ENCODE data around the gene HAO1.
"Not testable (repeated sequence)": the region's sequence is repeated elsewhere in the genome, so short reads cannot be mapped to it uniquely, and the experiment has no call there.

Gene HAO1

GRCh38 chr20:7940341-7940740 is at the start of gene HAO1:
HAO1 (minus strand) TSS chr20:7940458; CDS start chr20:7940422, 36 bp downstream.
- DNase-seq (ENCODE audit: low read depth) = no peak

GRCh38 chr20:7989379-7989778 is 49.1 kb upstream of the HAO1 start:
- DNase-seq (ENCODE audit: low read depth) = no peak

- DNase-seq (ENCODE audit: low read depth) = no peak
These were observed 45.7 kb upstream of the HAO1 start for GRCh38 chr20:7985916-7986315.

DNA sequence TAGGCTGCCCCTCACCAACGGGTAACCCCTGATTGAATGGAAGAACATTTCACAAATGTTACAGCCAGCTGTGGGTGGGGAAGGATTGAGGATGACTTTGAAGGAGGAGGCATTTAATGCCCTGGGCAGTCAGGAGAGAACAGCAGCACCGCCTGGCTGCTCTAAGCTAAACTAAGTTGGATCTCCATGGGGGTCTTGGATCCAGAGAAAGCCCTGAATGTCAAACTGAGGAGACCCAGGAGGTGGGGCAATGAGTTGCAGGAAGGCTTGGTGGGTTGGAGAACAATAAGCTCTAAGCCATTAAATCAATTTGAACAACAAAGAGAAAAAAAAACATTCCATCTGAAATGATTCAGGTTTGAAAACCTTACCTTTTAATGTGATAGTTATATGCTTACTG is 43.9 kb upstream of the HAO1 start:
- no peak for DNase-seq (ENCODE audit: low read depth)

DNA sequence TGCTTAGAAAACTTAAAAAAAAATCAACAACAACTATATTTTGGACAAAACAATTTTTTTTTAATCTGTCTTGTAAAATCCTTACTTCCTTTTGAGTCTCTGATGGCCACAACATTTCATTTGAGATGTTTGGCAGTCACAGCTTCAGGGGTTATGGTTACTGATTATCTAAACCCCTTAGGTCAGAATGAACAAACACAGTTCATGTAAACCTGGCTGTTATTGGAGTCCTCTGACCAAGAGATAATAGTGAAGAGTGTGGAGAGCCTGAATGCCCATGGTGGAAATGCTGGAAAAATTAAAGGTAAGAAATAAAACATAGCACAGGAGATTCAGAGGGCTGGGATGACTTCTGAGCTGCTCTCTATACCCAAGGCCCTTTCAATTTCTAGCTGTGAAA is 41.1 kb upstream of the HAO1 start:
- no peak for DNase-seq (ENCODE audit: low read depth)

- peak; percentile 20 for DNase-seq (ENCODE audit: low read depth)
These were observed 40.2 kb upstream of the HAO1 start for GRCh38 chr20:7980332-7981046.

- no peak for DNase-seq (ENCODE audit: low read depth)
These were observed 37.5 kb upstream of the HAO1 start for GRCh38 chr20:7977709-7978108.

GRCh38 chr20:7975851-7976414 is 35.7 kb upstream of the HAO1 start:
- no peak for DNase-seq (ENCODE audit: low read depth)

GRCh38 chr20:7974785-7975435 is 34.7 kb upstream of the HAO1 start:
- no peak for DNase-seq (ENCODE audit: low read depth)

- DNase-seq (ENCODE audit: low read depth) = no peak
These were observed 31.4 kb upstream of the HAO1 start for GRCh38 chr20:7971536-7972280.

GRCh38 chr20:7967199-7967844 is 27.1 kb upstream of the HAO1 start:
- no peak for DNase-seq (ENCODE audit: low read depth)

DNA sequence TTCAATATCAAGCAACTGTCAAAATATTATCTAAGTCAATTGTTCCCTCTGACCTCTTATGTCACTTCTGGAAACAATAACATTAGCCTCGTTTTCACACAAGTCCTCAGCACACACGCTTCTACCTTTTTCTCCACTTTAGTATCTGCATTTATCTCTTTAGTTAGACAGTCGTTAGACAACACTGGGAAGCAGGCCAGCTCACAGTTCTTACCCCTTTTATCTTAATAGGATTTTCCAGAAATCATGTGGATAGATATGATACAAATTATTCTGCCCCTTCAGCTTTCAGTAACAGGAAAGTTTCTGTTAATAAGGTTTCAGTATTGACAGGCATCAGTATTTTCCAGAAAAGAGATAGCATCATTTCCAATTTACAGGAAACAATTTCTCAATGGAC is 25.9 kb upstream of the HAO1 start:
- DNase-seq (ENCODE audit: low read depth) = no peak

- no peak for DNase-seq (ENCODE audit: low read depth)
These were observed 19.2 kb upstream of the HAO1 start for GRCh38 chr20:7959484-7959883.

DNA sequence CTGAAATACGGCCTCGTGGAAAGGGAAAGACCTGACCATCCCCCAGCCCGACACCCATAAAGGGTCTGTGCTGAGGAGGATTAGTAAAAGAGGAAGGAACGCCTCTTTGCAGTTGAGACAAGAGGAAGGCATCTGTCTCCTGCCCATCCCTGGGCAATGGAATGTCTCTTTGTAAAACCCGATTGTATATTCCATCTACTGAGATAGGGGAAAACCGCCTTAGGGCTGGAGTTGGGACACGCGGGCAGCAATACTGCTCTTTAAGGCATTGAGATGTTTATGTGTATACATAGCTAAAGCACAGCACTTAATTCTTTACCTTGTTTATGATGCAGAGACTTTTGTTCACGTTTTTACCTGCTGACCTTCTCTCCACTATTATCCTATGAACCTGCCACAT is 16.3 kb upstream of the HAO1 start:
- not testable (repeated sequence) for DNase-seq (ENCODE audit: low read depth)

DNA sequence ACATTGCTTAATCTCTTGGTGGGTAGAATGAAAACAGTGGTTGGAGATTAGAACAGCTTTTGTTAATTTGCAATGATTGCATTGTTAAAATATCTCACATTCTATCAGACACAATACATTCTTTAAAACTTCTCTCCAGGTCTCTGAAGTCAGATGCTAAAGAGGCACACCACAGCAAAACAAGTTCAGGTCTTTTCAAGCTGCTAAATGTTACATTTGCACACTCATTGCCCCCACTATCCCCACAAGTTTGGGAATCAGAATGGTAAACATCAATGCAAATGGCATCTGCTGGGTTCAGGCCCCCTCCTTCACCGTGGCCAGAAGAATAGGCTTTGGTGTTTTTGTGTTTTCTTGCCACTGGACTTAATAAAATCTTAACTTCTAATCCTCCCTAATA is 10.1 kb upstream of the HAO1 start:
- DNase-seq (ENCODE audit: low read depth) = no peak

DNA sequence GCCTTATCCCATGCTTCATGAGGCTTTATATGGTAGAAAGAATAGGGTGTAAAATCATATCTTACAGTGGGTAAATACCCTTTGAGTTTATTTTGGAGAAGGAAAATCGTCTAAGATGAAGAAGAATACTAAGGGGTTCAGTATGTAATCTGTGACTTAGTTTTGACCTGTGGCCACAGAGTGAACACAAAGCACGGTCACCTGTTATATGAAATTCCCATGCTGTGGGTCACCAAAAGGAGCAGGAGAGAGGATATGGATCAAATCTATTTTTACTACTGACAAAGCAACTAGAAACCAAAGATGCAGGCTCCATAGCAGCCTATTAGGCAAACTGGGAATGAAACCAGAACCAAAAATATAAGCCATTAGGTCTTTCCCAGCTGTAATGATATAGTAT is 3.6 kb upstream of the HAO1 start:
- DNase-seq (ENCODE audit: low read depth) = no peak

- DNase-seq (ENCODE audit: low read depth) = no peak
These were observed 595 bp downstream of the HAO1 start for GRCh38 chr20:7939663-7940062.

DNA sequence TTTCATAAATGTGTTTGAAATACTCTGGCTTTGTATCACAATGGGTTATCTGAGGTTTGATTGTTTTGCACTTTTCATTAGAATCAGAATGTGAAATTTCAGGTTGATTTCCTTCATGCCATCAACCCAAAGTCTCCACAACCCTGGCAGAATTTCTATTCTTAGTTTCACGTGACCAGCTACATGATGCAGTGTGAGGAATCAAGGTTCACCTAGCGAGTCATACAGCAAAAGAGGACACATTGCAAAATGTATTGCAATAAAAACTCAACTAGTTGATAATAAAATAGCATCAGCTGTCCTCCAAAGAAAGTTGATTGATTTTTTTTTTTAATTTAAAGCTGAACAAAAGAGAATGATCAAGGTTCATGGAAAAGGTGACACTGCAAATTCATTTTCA is 2.2 kb downstream of the HAO1 start:
- DNase-seq (ENCODE audit: low read depth) = no peak

DNA sequence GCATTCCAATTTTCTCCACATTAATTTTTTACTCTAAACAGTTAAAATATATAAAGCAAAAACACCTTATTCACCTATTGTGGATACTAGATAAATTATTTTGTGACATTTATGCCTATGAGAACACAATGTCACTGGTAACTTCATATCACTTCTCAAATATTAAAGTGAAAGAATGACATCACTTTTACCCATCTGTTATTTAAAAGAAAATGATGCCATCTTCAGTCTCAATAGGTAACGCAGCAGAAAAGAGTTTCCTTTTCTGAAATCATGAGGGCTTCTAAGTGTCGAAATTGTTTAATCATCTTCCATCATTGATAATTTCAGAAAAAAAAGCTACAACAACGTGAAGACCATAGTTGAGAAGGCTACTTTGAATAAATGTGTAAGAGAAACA is 2.9 kb downstream of the HAO1 start:
- DNase-seq (ENCODE audit: low read depth) = no peak

- DNase-seq (ENCODE audit: low read depth) = no peak
These were observed 5.2 kb downstream of the HAO1 start for GRCh38 chr20:7935027-7935551.

GRCh38 chr20:7933346-7933745 is 6.9 kb downstream of the HAO1 start:
- DNase-seq (ENCODE audit: low read depth) = no peak

- DNase-seq (ENCODE audit: low read depth) = no peak
These were observed 9.9 kb downstream of the HAO1 start for GRCh38 chr20:7930343-7930742.
